Measurements from ENCODE around the gene ERAL1.
A peak's percentile ranks its signal among the peaks of the same experiment; 100 is the strongest.
"Not testable (repeated sequence)": the region's sequence is repeated elsewhere in the genome, so short reads cannot be mapped to it uniquely, and the experiment has no call there.

ERAL1 gene

DNA sequence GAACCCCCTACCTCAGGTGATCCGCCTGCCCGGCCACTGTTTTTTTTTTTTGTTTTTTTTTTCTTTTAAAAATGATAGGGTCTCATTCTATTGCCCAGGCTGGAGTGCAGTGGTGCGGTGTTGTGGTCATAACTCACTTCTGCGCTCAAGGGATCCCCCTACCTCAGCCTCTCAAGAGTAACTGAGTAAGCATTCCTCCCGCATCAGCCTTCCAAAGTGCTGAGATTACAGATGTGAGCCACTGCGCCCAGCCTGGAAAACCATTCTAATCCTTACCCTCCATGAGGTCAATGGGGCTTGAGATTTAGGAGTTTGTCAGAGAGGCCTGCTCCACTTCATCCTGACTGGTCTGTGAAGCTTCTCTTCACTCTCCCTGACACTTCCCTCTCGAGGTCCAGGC is 12.5 kb downstream of the ERAL1 start:
- H3K9me3 ChIP-seq (ENCODE audit: severe bottlenecking), result no peaks in the 10 kb centered on the region
- H3K27ac ChIP-seq, result peak overlapping the region; percentile 58; the same call in 1 of the 2 replicates
- no peak for DNase-seq
- H3K27me3 ChIP-seq (ENCODE audit: insufficient read depth, low read depth, severe bottlenecking), result no peaks in the 10 kb centered on the region
- no peaks in the 10 kb centered on the region for H3K36me3 ChIP-seq
- TF ChIP-seq CTCF (IDR thresholded peaks at IDR 0.05; ENCODE audit: low read depth, low read length), result no peak
- no peak overlapping the region for H3K4me3 ChIP-seq (ENCODE audit: low read depth, low read length)

GRCh38 chr17:28871056-28871579 is 16.3 kb downstream of the ERAL1 start:
- Histone ChIP-seq H3K9me3 (ENCODE audit: severe bottlenecking) (no peaks in the 10 kb centered on the region), H3K27me3 (ENCODE audit: insufficient read depth, low read depth, severe bottlenecking) (no peaks in the 10 kb centered on the region), H3K4me3 (ENCODE audit: low read depth, low read length) (no peak overlapping the region), H3K27ac (peak overlapping the region; percentile 67), H3K36me3 (no peaks in the 10 kb centered on the region)
- DNase-seq, result peak; percentile 69
- TF ChIP-seq CTCF (IDR thresholded peaks at IDR 0.05; ENCODE audit: low read depth, low read length), result no peak

GRCh38 chr17:28873839-28874238 is 19.0 kb downstream of the ERAL1 start:
- Histone ChIP-seq H3K9me3 (ENCODE audit: severe bottlenecking) (no peaks in the 10 kb centered on the region), H3K36me3 (peaks cover 7% of the 10 kb centered on the region), H3K4me3 (ENCODE audit: low read depth, low read length) (no peak overlapping the region), H3K27ac (no peak overlapping the region), H3K27me3 (ENCODE audit: insufficient read depth, low read depth, severe bottlenecking) (no peaks in the 10 kb centered on the region)
- no peak for TF ChIP-seq CTCF (IDR thresholded peaks at IDR 0.05; ENCODE audit: low read depth, low read length)
- DNase-seq, result no peak

DNA sequence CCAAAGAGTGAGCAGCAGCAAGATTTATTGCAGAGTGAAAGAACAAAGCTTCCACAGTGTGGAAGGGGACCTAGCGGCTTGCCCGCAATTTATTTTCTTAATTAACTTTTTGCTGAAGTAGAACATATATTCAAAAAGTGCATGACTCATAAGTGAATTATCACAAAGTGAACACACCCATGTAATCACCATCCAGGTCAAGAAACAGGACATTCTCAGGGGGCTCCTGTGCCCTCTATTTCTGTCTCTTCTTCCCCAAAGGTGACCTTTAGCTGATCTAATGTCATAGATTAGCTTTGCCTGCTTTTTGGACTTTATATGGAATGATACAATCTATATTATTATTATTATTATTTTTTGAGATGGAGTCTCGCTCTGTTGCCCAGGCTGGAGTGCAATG is 19.9 kb downstream of the ERAL1 start:
- Histone ChIP-seq H3K27ac (no peak overlapping the region), H3K27me3 (ENCODE audit: insufficient read depth, low read depth, severe bottlenecking) (no peaks in the 10 kb centered on the region), H3K36me3 (peaks cover 13% of the 10 kb centered on the region), H3K4me3 (ENCODE audit: low read depth, low read length) (no peak overlapping the region), H3K9me3 (ENCODE audit: severe bottlenecking) (no peaks in the 10 kb centered on the region)
- TF ChIP-seq CTCF (IDR thresholded peaks at IDR 0.05; ENCODE audit: low read depth, low read length), result no peak
- no peak for DNase-seq

DNA sequence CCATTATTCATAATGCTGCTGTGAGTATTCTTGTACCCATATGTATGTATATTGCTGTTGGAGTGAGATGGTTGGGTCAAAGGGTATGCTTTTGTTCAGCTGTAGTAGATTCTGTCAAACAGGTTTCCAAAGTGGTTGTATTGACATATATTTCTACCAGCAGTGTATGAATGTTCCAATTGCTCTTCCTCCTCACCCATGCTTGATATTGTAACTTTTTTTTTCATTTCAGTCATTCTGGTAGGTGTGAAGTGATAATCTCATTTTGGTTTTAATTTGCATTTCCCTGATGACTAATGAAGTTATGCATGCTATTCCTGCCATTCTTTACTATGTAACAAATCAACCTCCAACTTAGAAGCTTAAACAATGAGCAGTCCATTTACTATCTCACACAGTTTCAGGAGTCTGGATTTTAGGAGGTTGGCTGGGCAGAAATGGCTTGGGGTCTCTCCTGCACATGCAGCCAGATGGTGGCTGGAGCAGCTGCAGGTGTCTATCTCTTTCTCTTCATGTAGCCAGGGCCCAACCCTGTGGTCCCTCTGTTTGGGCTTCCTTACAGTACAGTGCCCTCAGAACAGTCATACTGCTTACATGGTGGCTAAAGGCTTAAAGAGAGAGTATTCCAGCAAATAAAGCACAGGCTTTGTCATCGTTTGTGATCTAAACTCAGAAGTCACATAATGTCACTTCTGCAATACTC is 21.2 kb downstream of the ERAL1 start:
- Histone ChIP-seq H3K27ac (no peak overlapping the region), H3K4me3 (ENCODE audit: low read depth, low read length) (no peak overlapping the region), H3K36me3 (peaks cover 26% of the 10 kb centered on the region), H3K27me3 (ENCODE audit: insufficient read depth, low read depth, severe bottlenecking) (no peaks in the 10 kb centered on the region), H3K9me3 (ENCODE audit: severe bottlenecking) (no peaks in the 10 kb centered on the region)
- TF ChIP-seq CTCF (IDR thresholded peaks at IDR 0.05; ENCODE audit: low read depth, low read length), result no peak
- no peak for DNase-seq

DNA sequence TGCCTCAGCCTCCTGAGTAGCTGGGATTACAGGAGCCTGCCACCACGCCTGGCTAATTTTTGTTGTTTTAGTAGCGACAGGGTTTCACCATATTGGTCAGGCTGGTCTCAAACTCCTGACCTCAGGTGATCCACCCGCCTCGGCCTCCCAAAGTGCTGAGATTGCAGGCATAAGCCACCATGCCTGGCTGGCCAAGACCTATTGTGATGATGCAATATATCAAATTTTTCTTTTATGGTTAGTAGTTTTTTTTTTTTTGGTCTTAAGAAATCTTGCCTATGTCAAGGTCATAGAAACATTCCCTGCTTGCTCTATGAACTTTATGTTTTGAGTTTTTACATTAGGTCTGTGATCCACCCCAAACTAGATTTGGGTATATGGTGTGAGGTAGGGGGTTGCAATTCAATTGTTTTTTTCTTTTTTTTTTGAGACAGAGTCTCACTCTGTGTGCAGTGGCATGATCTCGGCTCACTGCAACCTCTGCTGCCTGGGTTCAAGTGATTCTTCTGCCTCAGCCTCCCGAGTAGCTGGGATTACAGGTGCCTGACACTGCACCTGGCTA is 22.4 kb downstream of the ERAL1 start:
- H3K9me3 ChIP-seq (ENCODE audit: severe bottlenecking); H3K4me3 ChIP-seq (ENCODE audit: low read depth, low read length); DNase-seq; H3K27me3 ChIP-seq (ENCODE audit: insufficient read depth, low read depth, severe bottlenecking); H3K27ac ChIP-seq: not testable (repeated sequence)
- H3K36me3 ChIP-seq, result peaks cover 38% of the 10 kb centered on the region
